Stimulated activated CD8-positive, alpha-beta memory T cell treated with anti-CD3 and anti-CD28 coated beads, Interleukin-2, amount 100 ng/mL, for 48 hours (primary cell): ENCODE measurements around the gene ANKDD1B.

Source experiments
- DNase-seq, 2 donors: peaks; one replicate each; pipeline ENCODE4 v3.0.0-alpha.2; 2020; ENCODE audit warnings: low read depth in 2 of 2

The ANKDD1B gene

DNA sequence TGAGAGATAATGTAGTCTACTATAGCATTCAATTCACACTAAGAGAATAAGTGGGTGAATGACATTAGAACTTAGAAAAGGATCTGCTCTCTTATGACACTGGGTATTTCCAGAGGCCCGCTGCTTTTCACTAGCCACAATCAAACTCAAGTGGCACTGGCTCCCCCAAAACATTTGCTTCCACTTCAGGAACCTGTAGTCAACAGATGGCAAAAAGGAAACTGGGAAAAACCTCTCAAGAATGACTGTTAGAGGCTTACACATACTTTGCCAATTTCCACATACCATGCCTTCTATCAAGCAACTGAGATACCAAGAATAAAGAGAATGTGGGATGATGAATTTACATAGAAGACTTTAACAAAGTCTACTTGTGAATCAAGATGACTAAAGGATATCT lies 94.8 kb downstream of the ANKDD1B start:
- no peak for DNase-seq

DNA sequence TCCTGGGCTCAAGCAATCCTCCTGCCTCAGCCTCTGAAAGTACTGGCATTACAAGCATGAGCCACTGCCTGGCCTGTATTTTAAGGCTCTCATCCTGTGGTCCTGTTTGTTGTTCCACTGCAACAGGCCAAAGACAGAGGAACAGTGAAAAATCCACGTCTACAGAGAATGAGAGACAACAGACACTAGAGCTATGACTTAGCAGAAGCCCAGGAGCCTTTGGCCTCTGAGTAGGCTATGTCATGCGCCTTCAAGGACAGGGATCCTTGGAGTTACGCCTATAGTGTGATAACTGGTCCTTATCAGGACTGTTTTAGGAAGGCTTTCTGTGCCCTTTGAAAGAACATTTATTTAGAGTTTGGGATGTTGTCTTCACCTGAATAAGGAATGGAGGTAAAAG lies 95.5 kb downstream of the ANKDD1B start:
- DNase-seq, result no peak

DNA sequence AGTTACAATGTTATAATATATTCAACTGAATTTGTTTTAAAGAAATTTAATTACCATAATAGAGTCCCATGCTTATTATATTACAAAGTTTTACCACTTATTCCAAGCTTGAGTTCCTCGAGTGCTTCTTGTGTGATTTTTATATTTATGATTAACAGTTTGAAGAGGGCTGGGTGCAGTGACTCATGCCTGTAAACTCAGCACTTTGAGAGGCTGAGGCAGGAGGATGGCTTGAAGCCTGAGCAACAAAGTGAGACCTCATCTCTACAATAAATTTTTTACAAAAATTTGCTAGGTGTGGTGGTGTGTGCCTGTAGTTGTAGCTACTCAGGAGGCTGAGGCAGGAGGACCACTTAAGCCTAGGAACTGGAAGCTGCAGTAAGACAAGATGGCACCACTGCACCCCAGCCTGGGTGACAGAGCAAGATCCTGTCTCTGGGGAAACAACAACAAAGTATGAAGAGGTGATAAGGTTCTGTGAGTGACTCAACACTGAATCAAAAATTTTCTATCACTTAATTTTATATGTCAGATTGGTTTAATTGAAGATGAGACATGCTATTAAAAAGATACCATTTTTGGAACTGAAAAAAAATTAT lies 96.8 kb downstream of the ANKDD1B start:
- DNase-seq, result no peak

DNA sequence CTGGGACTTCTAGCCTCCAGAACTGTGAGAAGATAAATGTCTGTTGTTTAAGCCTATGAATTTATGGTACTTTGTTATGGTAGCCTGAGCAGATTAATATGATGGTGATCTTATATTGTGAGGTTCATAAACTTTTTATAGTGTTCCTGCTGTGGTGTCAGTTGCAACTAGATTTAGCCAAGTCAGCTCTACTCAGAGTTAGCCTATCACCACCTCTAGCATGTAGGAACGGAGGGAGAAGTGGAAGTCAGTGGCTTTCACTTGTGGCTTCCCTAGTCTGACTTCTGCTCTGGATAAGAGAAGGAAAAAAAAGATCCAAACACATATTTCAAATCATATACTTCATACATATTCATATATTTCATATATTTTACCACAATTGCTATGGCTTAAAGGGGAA lies 99.4 kb downstream of the ANKDD1B start:
- no peak for DNase-seq

DNA sequence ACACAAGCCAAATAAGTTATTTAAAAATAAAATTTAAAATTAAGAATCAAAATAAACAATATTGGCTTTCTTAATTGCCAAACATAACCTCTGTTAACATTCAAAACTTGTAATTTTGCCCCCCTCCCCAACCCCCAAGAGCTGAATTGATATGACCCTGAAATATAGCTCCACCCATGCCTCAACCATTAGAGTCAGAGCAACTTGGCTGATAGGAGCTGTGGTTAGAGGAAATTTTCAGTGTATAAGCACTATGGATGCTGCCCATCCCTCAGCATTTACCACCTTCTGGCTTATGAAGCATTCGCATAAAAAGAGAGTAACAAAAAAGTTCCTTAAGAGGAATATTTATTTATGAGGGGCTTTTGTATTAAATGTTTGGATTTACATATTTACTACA lies 99.9 kb downstream of the ANKDD1B start:
- DNase-seq, result no peak

DNA sequence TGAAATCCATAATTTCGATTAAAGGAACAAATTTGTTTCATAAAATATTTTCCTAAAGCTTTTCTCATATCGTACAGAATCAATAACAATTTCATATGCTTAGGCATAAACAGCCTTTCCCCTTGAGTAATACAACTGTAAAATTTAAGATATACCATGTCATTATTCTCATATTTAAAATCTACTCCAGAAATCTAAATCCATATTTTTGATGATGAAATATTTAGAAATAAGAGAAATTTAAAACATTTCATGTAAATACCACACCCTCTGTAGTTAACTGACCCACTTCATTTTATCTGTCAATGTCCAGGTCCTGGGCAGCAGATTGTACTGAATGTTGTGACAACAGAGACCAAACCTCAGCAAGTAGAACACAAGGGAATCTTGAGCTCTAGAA lies 100.8 kb downstream of the ANKDD1B start:
- no peak for DNase-seq

DNA sequence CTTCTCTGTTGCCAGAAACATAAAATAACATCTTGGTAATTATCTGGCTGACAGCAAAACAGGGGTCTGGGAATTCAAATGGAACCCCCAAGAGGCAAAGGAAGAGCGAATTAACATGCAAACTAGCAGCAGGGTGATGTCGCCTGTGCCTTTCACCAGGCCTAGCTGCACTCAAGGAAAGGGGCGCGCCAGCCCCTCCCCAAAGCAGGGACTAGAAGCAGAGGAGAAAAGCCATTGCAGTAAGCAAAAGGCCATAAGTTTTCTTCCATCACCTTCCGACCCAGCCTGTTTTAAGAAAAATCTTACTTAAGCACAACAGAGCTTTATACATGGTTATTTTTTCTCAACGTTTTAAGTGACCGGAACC lies 105.4 kb downstream of the ANKDD1B start:
- DNase-seq, result no peak

DNA sequence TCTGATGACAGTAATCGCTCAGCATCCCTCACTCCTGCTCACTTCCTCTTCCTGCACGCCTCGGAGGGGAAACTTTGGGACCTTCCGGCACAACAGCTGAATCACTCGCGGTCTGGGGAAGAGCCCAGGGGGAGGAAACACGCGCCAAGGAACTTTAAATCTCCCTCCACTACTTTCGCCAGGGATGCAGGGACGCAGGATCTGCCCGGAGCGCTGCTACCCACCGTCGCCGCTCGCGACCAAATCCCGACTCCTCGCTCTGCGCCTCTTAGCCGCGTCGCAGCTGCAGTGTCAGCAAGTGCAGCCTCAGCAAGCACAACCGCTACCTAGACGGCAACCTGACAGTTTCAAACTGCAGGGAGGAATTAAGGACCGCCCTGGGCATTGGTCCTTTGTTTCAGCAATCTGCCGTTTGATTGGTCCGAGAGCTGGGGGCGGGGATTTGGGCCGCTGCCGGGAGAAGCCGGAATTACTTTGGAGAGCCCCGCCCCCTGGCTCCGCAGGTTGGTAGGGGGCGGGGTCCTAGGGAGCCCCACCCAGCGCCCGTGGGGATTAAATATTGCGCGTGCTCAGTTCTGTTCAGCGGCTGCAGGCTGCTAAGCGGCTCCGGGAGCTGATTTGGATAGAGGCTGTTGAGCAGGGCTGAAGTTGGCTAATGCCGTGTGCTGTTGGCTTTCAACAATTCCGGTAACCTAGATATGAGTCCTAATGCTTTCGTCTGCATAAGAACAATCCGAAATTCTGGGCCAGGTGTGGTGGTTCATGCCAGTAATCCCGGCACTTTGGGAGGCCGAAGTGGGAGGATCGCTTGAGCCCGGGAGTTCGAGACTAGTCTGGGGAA lies 106.0 kb downstream of the ANKDD1B start, which contains the start of gene POC5:
Gene POC5, minus strand, starts transcription at position 356 of the 841 bp plus-strand sequence. CDS start 4,500 bp downstream, outside the sequence.
- DNase-seq, result peak; percentile 95 to 97

DNA sequence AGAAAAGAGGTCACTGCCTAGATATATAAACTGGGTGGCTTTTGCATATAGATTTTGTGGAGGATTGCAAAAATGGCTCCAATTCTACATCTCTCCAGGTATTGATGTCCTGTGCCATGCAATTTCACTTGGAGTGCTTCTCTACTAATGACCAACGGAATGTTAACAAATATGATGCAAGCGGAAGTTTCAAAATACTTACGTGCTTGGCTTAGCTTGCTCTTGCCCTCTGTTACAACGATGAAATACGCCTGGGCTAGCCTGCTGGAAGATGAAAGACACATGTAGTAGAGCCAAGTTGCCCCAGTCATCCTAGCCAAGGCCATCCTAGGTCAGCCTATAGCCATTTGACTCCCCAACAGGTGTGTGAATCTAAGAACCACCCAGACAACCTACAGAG lies 109.6 kb downstream of the ANKDD1B start:
- no peak for DNase-seq
